Measurements from ENCODE around the gene LCORL. TPM values are rescaled to one million over a fixed set of nuclear protein-coding genes. Genes with fewer than 3 reads are reported as not detected.

The LCORL gene
- total and polyA plus RNA-seq, 9 of the 15 experiments (the other 6 are each of a cell fraction or from before 2014, with no cell fraction given): 3.1 to 24.5 (median 11.1) TPM

DNA sequence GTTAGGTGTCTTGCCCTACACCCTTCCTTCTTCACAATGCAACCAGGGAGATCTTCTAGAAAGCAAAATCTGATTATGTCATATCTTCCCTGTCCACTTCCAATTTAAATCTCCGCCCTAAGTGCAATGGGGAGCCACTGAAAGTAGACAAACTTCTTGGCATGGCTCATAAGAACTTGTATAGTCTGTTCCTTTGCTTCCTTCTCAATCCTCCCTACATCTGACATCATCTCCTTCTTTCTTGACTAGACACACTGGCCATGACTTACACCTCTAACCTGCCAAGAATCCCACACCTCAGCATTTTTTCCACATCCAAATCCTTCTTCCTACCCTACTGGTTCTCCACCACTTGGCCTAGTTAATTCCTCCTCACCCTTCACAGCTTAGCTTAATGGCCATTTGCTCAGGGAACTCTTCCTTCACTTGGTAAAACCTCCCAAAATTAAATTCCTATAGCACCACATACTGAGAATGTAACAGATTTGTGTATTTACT is 155.6 kb downstream of the LCORL start:
- Histone ChIP-seq H3K27me3 (ENCODE audit: control insufficient read depth in 2 of 2, insufficient read depth in 2 of 2, low read length in 2 of 2) (no peaks in the 10 kb centered on the region), H3K4me3 (no peak overlapping the region), H3K4me1 (replicated peaks in 1 of 2; ENCODE audit: control insufficient read depth in 2 of 2, insufficient read depth in 2 of 2, low read length in 2 of 2) (no peaks in the 10 kb centered on the region), H3K9me3 (replicated peaks; ENCODE audit: control insufficient read depth, insufficient read depth, low read depth, low read length) (no peaks in the 10 kb centered on the region), H3K79me2 (ENCODE audit: control insufficient read depth, insufficient read depth, low read length) (no peaks in the 10 kb centered on the region), H3K9ac (ENCODE audit: insufficient read depth in 1 of 2, low read depth in 2 of 2, low read length in 2 of 2) (no peak overlapping the region), H2AFZ (ENCODE audit: low read depth, low read length) (no peak overlapping the region), H3K27ac (ENCODE audit: extremely low read depth, low read depth, low read length) (no peak overlapping the region), H3K9me1 (ENCODE audit: control insufficient read depth, insufficient read depth, low read length) (no peaks in the 10 kb centered on the region), H4K20me1 (replicated peaks; ENCODE audit: control insufficient read depth, insufficient read depth, low read length) (no peaks in the 10 kb centered on the region), H3K4me2 (ENCODE audit: insufficient read depth, low read length) (no peak overlapping the region), H3K36me3 (ENCODE audit: control insufficient read depth, insufficient read depth, low read length) (no peaks in the 10 kb centered on the region)
- no peak for ATAC-seq
- TF ChIP-seq SMC3 (conservative IDR thresholded peaks at IDR 0.05; ENCODE audit: insufficient read depth, low read depth, low read length) (no peak), C11orf30 (IDR thresholded peaks at IDR 0.05; ENCODE audit: low read depth) (peak; percentile 55; the same call in 1 of the 2 replicates), ZNF696 (CRISPR knock-in tag; conservative IDR thresholded peaks at IDR 0.05) (no peak), HEY1 (CRISPR knock-in tag; IDR thresholded peaks at IDR 0.05; ENCODE audit: borderline replicate concordance) (no peak), ZNF311 (CRISPR knock-in tag; IDR thresholded peaks at IDR 0.05) (no peak), MAFG (tag; conservative IDR thresholded peaks at IDR 0.05) (peak; percentile 41; the same call in 1 of the 2 replicates), ZNF316 (IDR thresholded peaks at IDR 0.05) (peak; percentile 76)
- TF ChIP-seq, protein P1, sequence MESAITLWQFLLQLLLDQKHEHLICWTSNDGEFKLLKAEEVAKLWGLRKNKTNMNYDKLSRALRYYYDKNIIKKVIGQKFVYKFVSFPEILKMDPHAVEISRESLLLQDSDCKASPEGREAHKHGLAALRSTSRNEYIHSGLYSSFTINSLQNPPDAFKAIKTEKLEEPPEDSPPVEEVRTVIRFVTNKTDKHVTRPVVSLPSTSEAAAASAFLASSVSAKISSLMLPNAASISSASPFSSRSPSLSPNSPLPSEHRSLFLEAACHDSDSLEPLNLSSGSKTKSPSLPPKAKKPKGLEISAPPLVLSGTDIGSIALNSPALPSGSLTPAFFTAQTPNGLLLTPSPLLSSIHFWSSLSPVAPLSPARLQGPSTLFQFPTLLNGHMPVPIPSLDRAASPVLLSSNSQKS (CRISPR knock-in tag; IDR thresholded peaks at IDR 0.05): no peak
- 92% methylated on average over 1 of the region's 1 CpG for WGBS (ENCODE audit: insufficient coverage, low coverage, missing lambda C conversion rate)
- ChIA-PET POLR2A (interaction anchor here (0.6 kb wide), 1 partner anchor 27 kb away, joined by 3 read pairs; no protein-coding TSS in a partner anchor), CTCF (ENCODE audit: low intra/inter-chr PET ratio) (no interaction called here)
- no peak for FAIRE-seq
- intact Hi-C loops (cut with micrococcal nuclease): no loop called here
- no TSS peak for BruUV-seq (replicated peaks)
- DNase-seq (ENCODE audit: extremely low read depth in 1 of 4, low spot score in 3 of 4): no peak
- in situ Hi-C loops (cut with MboI): no loop called here

All from K562 (cell line).